Endodermal cell (in vitro differentiated cells): Measurements from ENCODE around the gene HDGFL2. TPM values are rescaled to one million over a fixed set of nuclear protein-coding genes. Genes with fewer than 3 reads are reported as not detected.

ENCODE experiments used
- DNase-seq: peaks from one replicate; pipeline ENCODE4 v3.0.0-alpha.2; 2017
- H3K27ac ChIP-seq: 2 replicates; pipeline ENCODE4 v1.5.1; 2013; ENCODE audit warnings: mild to moderate bottlenecking, low read depth, low read length, moderate library complexity
- H3K27me3 ChIP-seq: 2 replicates; pipeline ENCODE4 v1.6.1; 2013; ENCODE audit warnings: mild to moderate bottlenecking, low read length, moderate library complexity; ENCODE audit not compliant: insufficient read depth, control insufficient read depth, poor library complexity, severe bottlenecking
- H3K36me3 ChIP-seq: 2 replicates; pipeline ENCODE4 v1.7.0; 2013; ENCODE audit warnings: mild to moderate bottlenecking, low read length, moderate library complexity; ENCODE audit not compliant: control insufficient read depth, insufficient read depth
- H3K4me1 ChIP-seq: one replicate; pipeline ENCODE4 v1.7.0; 2013; ENCODE audit warnings: low read length; ENCODE audit not compliant: control insufficient read depth, insufficient read depth
- H3K4me3 ChIP-seq: 2 replicates; pipeline ENCODE4 v1.5.1; 2013; ENCODE audit warnings: mild to moderate bottlenecking, low read length, moderate library complexity
- H3K9ac ChIP-seq: 2 replicates; pipeline ENCODE4 v1.6.1; 2013; ENCODE audit warnings: mild to moderate bottlenecking, low read length, moderate library complexity; ENCODE audit not compliant: poor library complexity, severe bottlenecking; ENCODE audit errors: extremely low read depth
- H3K9me3 ChIP-seq: 2 replicates; pipeline ENCODE4 v1.6.1; 2013; ENCODE audit warnings: mild to moderate bottlenecking, low read length, moderate library complexity; ENCODE audit not compliant: control insufficient read depth
- H3K27ac Mint-ChIP-seq: 2 replicates; pipeline ENCODE4 v1.8.0; 2020; ENCODE audit warnings: mixed read lengths
- H3K27me3 Mint-ChIP-seq: 2 replicates; pipeline ENCODE4 v1.8.0; 2021; ENCODE audit warnings: mild to moderate bottlenecking, mixed read lengths; ENCODE audit not compliant: insufficient read depth
- H3K36me3 Mint-ChIP-seq: 2 replicates; pipeline ENCODE4 v1.8.0; 2020; ENCODE audit warnings: low read depth, mixed read lengths
- H3K4me1 Mint-ChIP-seq: 2 replicates; pipeline ENCODE4 v1.8.0; 2020; ENCODE audit warnings: mixed read lengths
- H3K4me3 Mint-ChIP-seq: 2 replicates; pipeline ENCODE4 v1.8.0; 2020; ENCODE audit warnings: mild to moderate bottlenecking, moderate library complexity, mixed read lengths
- H3K9me3 Mint-ChIP-seq: 2 replicates; pipeline ENCODE4 v1.8.0; 2020; ENCODE audit warnings: mild to moderate bottlenecking, mixed read lengths
- WGBS, 2 experiments: methylation state at CpG; one replicate each; pipeline versions ENCODE4 v1.1.5 to v1.1.7; 2013; ENCODE audit warnings: missing lambda C conversion rate in 2 of 2, mixed read lengths in 1 of 2; ENCODE audit not compliant: insufficient coverage in 1 of 2, insufficient read length in 1 of 2; 5-methylcytosine and 5-hydroxymethylcytosine counted together
- total RNA-seq, 2 donors: library from RNA; stranded (reverse); fragmentation: NEBNext Ultra II Directional in 1 of 2; extraction: Animal tissue kit (Norgen Biotek cat#: 25700) in 1 of 2; gene quantifications; 2 replicates in 1 of 2; 3 replicates in 1 of 2; pipeline ENCODE4 v1.2.1, GENCODE V29; 2021
- TF ChIP-seq, protein P1 (sequence below): fragments of 200-600 bp; sonication (generic); conservative IDR thresholded peaks from 2 replicates; pipeline ENCODE4 v1.5.0; 2021; ENCODE audit warnings: antibody characterized with exemption, mild to moderate bottlenecking

Gene HDGFL2
- total RNA-seq, 2 donors from 2014 or later = 117 TPM

DNA sequence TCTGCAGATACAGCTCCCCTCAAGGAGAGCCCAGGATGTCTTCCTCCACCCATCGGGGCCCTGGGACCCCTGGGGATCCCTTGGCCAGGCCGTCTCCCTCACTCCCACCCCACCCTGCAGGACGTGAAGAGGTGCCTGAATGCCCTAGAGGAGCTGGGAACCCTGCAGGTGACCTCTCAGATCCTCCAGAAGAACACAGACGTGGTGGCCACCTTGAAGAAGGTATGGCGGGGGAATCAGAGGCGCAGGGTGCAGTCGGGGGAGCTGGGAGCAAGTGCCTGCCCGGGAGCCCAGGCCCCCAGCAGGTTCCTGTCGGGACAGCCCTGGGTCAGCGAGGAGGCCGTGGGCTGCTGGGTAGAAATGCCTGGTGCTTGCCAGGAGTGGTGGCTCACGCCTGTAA is 26.6 kb downstream of the HDGFL2 start:
- no peak overlapping the region for H3K27ac Mint-ChIP-seq
- TF ChIP-seq, protein P1, sequence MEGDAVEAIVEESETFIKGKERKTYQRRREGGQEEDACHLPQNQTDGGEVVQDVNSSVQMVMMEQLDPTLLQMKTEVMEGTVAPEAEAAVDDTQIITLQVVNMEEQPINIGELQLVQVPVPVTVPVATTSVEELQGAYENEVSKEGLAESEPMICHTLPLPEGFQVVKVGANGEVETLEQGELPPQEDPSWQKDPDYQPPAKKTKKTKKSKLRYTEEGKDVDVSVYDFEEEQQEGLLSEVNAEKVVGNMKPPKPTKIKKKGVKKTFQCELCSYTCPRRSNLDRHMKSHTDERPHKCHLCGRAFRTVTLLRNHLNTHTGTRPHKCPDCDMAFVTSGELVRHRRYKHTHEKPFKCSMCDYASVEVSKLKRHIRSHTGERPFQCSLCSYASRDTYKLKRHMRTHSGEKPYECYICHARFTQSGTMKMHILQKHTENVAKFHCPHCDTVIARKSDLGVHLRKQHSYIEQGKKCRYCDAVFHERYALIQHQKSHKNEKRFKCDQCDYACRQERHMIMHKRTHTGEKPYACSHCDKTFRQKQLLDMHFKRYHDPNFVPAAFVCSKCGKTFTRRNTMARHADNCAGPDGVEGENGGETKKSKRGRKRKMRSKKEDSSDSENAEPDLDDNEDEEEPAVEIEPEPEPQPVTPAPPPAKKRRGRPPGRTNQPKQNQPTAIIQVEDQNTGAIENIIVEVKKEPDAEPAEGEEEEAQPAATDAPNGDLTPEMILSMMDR = no peak
- H3K36me3 ChIP-seq = peaks cover 30% of the 10 kb centered on the region

DNA sequence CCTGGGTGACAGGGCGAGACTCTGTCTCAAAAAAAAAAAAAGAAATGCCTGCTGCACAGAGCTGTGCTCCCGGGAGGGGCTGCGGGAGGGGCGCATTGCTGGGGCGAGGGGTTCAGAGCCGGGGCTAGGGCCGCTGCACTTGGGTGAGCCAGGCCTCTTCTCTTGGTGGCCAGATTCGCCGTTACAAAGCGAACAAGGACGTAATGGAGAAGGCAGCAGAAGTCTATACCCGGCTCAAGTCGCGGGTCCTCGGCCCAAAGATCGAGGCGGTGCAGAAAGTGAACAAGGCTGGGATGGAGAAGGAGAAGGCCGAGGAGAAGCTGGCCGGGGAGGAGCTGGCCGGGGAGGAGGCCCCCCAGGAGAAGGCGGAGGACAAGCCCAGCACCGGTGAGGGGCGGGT is 27.2 kb downstream of the HDGFL2 start:
- Mint-ChIP-seq H3K27me3 (no peaks in the 10 kb centered on the region), H3K4me3 (no peak overlapping the region), H3K4me1 (no peaks in the 10 kb centered on the region), H3K27ac (no peak overlapping the region), H3K36me3 (peaks cover 43% of the 10 kb centered on the region), H3K9me3 (no peaks in the 10 kb centered on the region)
- H3K27me3 ChIP-seq = no peaks in the 10 kb centered on the region
- no peak for DNase-seq
- H3K9ac ChIP-seq = no peak overlapping the region
- WGBS, 2 experiments = 95 to 97% methylated on average over 22 to 23 of the region's 23 CpGs
- no peak overlapping the region for H3K4me3 ChIP-seq
- no peak overlapping the region for H3K27ac ChIP-seq
- TF ChIP-seq, protein P1 = no peak
- H3K4me1 ChIP-seq = no peaks in the 10 kb centered on the region
- no peaks in the 10 kb centered on the region for H3K9me3 ChIP-seq
- H3K36me3 ChIP-seq = peaks cover 29% of the 10 kb centered on the region

More for the DNA sequence above, 26.6 kb downstream of the HDGFL2 start:
- no peaks in the 10 kb centered on the region for H3K4me1 ChIP-seq
- H3K27ac ChIP-seq = no peak overlapping the region
- Mint-ChIP-seq H3K36me3 (peaks cover 43% of the 10 kb centered on the region), H3K27me3 (no peaks in the 10 kb centered on the region), H3K9me3 (no peaks in the 10 kb centered on the region), H3K4me3 (no peak overlapping the region), H3K4me1 (no peaks in the 10 kb centered on the region)
- no peak overlapping the region for H3K4me3 ChIP-seq
- H3K27me3 ChIP-seq = no peaks in the 10 kb centered on the region
- WGBS, 2 experiments = 86 to 92% methylated on average over 6 to 12 of the region's 12 CpGs
- no peaks in the 10 kb centered on the region for H3K9me3 ChIP-seq
- DNase-seq = no peak
- H3K9ac ChIP-seq = no peak overlapping the region

DNA sequence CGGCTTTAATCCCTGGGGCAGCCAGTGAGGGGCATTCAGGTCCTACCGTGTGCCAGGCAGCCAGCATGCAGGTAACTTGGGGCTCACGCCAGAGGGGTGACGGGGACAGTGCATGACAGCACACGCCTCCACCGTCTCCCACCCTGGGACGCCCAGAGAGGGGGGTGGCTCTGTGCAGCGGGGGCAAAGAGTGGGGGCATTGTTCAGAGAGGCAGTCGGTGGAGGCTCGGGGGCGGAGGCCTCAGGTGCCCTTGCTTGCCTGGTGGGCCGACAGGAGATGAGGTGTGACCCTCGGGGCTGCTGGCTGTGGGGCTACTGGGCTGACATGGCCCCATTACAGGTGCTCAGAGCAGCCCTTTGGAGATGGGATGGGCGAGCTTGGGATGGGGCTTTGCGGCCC is 27.8 kb downstream of the HDGFL2 start:
- Mint-ChIP-seq H3K4me1 (no peaks in the 10 kb centered on the region), H3K27me3 (no peaks in the 10 kb centered on the region), H3K9me3 (no peaks in the 10 kb centered on the region), H3K4me3 (no peak overlapping the region), H3K36me3 (peaks cover 41% of the 10 kb centered on the region), H3K27ac (no peak overlapping the region)
- TF ChIP-seq, protein P1 = no peak
- no peak overlapping the region for H3K27ac ChIP-seq
- H3K27me3 ChIP-seq = no peaks in the 10 kb centered on the region
- no peaks in the 10 kb centered on the region for H3K9me3 ChIP-seq
- no peak for DNase-seq
- peaks cover 24% of the 10 kb centered on the region for H3K36me3 ChIP-seq
- WGBS, 2 experiments = 91 to 98% methylated on average over 8 to 15 of the region's 15 CpGs
- H3K4me1 ChIP-seq = no peaks in the 10 kb centered on the region
- no peak overlapping the region for H3K4me3 ChIP-seq
- H3K9ac ChIP-seq = no peak overlapping the region
